SK-N-SH (cell line): Measurements from ENCODE around the gene FAM209B. TPM values are rescaled to one million over a fixed set of nuclear protein-coding genes. Genes with fewer than 3 reads are reported as not detected.

ENCODE experiments used
- CTCF ChIA-PET: fragments of 300-600, 350-600 bp; formaldehyde crosslinking; extraction: SDS; loops from one replicate; lab custom pipeline; 2021; lab: Yijun Ruan, JAX
- POLR2A ChIA-PET: fragments of 350-600 bp; sonication (Branson Sonifier 250); formaldehyde crosslinking; extraction: SDS; loops from one replicate; lab custom pipeline; 2020; ENCODE audit warnings: antibody characterized with exemption, inconsistent platforms; lab: Yijun Ruan, JAX
- DNase-seq: peaks from one replicate; pipeline ENCODE4 v3.0.0; 2012
- H2AFZ ChIP-seq: fragments of 200-600 bp; sonication (generic); 2 replicates; pipeline ENCODE4 v1.8.1; 2016; ENCODE audit warnings: antibody characterized with exemption, mild to moderate bottlenecking, low read depth
- H3F3A ChIP-seq: fragments of 200-600 bp; sonication (generic); replicated peaks from 2 replicates; pipeline ENCODE3; 2016; ENCODE audit warnings: antibody characterized with exemption, mild to moderate bottlenecking; ENCODE audit not compliant: insufficient read depth
- H3K27ac ChIP-seq, 2 experiments: fragments of 200-500 bp in 1 of 2; fragments of 200-600 bp in 1 of 2; sonication (Bioruptor generic) in 1 of 2; sonication (generic), shearing (Covaris generic) in 1 of 2; 2 replicates each; pipeline versions ENCODE4 v1.5.1 to v1.6.1; 2014 to 2016; ENCODE audit warnings: low read depth in 2 of 2, inconsistent platforms in 1 of 2, low read length in 1 of 2, mild to moderate bottlenecking in 1 of 2, mixed read lengths in 1 of 2
- H3K27me3 ChIP-seq: fragments of 200-600 bp; sonication (generic), shearing (Covaris generic); 2 replicates; pipeline ENCODE4 v1.6.1; 2016; ENCODE audit warnings: mixed run types; ENCODE audit not compliant: insufficient read depth
- H3K36me3 ChIP-seq, 2 experiments: fragments of 200-500 bp in 1 of 2; fragments of 200-600 bp in 1 of 2; sonication (Bioruptor generic) in 1 of 2; sonication (generic) in 1 of 2; replicated peaks in 1 of 2; 2 replicates each; pipeline versions ENCODE3 to v1.5.1; 2014 to 2016; ENCODE audit warnings: low read length in 1 of 2, mild to moderate bottlenecking in 1 of 2; ENCODE audit not compliant: insufficient read depth in 2 of 2, control insufficient read depth in 1 of 2
- H3K4me1 ChIP-seq, 2 experiments: fragments of 200-500 bp in 1 of 2; fragments of 200-600 bp in 1 of 2; sonication (Bioruptor generic) in 1 of 2; sonication (generic), shearing (Covaris generic) in 1 of 2; 2 replicates each; pipeline versions ENCODE4 v1.5.1 to v1.6.1; 2014 to 2016; ENCODE audit warnings: low read depth in 1 of 2, low read length in 1 of 2, mixed run types in 1 of 2; ENCODE audit not compliant: insufficient read depth in 2 of 2, control insufficient read depth in 1 of 2
- H3K4me2 ChIP-seq: fragments of 200-600 bp; sonication (generic), shearing (Covaris generic); 2 replicates; pipeline ENCODE4 v1.6.1; 2017; ENCODE audit warnings: mixed run types
- H3K4me3 ChIP-seq, 2 experiments: fragments of 200-500 bp in 1 of 2; fragments of 200-600 bp in 1 of 2; sonication (Bioruptor generic) in 1 of 2; sonication (generic), shearing (Covaris generic) in 1 of 2; 2 replicates each; pipeline versions ENCODE4 v1.5.1 to v1.8.1; 2014 to 2016; ENCODE audit warnings: low read depth in 2 of 2, inconsistent platforms in 1 of 2, low read length in 1 of 2, mild to moderate bottlenecking in 1 of 2, mixed read lengths in 1 of 2, moderate library complexity in 1 of 2
- H3K79me2 ChIP-seq: fragments of 200-600 bp; sonication (generic); 2 replicates; pipeline ENCODE4 v1.8.1; 2017; ENCODE audit warnings: mild to moderate bottlenecking; ENCODE audit not compliant: insufficient read depth
- H3K9ac ChIP-seq: fragments of 200-600 bp; sonication (generic); 2 replicates; pipeline ENCODE4 v1.6.1; 2017; ENCODE audit warnings: mixed run types
- H3K9me2 ChIP-seq: fragments of 200-600 bp; sonication (generic); 2 replicates; pipeline ENCODE4 v1.6.1; 2017; ENCODE audit warnings: mixed run types
- H3K9me3 ChIP-seq: fragments of 200-600 bp; sonication (generic); 2 replicates; pipeline ENCODE4 v1.6.1; 2017; ENCODE audit warnings: mixed run types, mild to moderate bottlenecking, moderate library complexity
- H4K20me1 ChIP-seq: fragments of 200-600 bp; sonication (generic); 2 replicates; pipeline ENCODE4 v1.6.1; 2017; ENCODE audit warnings: mild to moderate bottlenecking, mixed run types; ENCODE audit not compliant: insufficient read depth
- ELF1 ChIP-seq: IDR thresholded peaks from 2 replicates; pipeline ENCODE4 v1.4.0; 2012
- FOSL2 ChIP-seq: IDR thresholded peaks from 2 replicates; pipeline ENCODE4 v1.4.0; 2012; ENCODE audit warnings: low read depth, mild to moderate bottlenecking, moderate library complexity, borderline replicate concordance
- GABPA ChIP-seq: IDR thresholded peaks from 2 replicates; pipeline ENCODE4 v1.4.0; 2012; ENCODE audit warnings: low read depth, mild to moderate bottlenecking
- MEF2A ChIP-seq: IDR thresholded peaks from 2 replicates; pipeline ENCODE4 v1.4.0; 2012; ENCODE audit warnings: low read depth, borderline replicate concordance
- NRF1 ChIP-seq: IDR thresholded peaks from 2 replicates; pipeline ENCODE4 v1.6.1; 2012; ENCODE audit warnings: low read depth, mild to moderate bottlenecking, low read length
- POLR2AphosphoS5 ChIP-seq: IDR thresholded peaks from 2 replicates; pipeline ENCODE4 v1.6.1; 2012; ENCODE audit warnings: low read depth, low read length
- RAD21 ChIP-seq: IDR thresholded peaks from 2 replicates; pipeline ENCODE4 v1.6.1; 2012; ENCODE audit warnings: mild to moderate bottlenecking, low read length
- RFX5 ChIP-seq: IDR thresholded peaks from 2 replicates; pipeline ENCODE4 v1.6.1; 2012; ENCODE audit warnings: mild to moderate bottlenecking, improper control_type of control experiment, low read length
- WGBS: methylation state at CpG from one replicate; pipeline ENCODE4 v1.1.6; 2017; ENCODE audit warnings: low lambda C conversion rate; 5-methylcytosine and 5-hydroxymethylcytosine counted together
- polyA plus RNA-seq, 3 experiments: library from polyadenylated mRNA; depleted of rRNA; stranded (reverse); fragments of >200 nt; gene quantifications; 2 replicates each; pipeline ENCODE4 v1.2.3, GENCODE V29; 2012

The FAM209B gene
- polyA plus RNA-seq, 1 of the 3 experiments (the other 2 are of a cell fraction): not detected

DNA sequence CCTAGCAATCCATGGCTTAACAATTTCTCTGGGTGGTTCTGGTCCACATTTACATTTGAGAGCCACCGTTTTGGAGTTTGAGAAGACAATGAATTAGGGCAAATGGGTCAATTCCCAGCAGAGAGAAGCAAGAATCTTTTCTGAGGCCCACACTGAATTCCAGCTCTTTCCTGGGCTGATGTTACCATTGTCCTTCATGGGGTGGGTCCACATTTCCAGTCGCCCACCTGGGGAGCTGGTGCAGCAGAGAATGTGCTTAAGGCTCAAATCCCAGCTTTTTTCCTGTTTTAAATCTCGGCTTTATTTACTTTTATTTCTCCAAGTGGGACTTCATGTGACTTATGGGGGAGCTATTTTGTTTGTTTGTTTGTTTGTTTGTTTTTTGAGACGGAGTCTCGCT lies 51.9 kb downstream of the FAM209B start:
- DNase-seq: no peak
- no peaks in the 10 kb centered on the region for H3K79me2 ChIP-seq
- WGBS: 46% methylated on average over 5 of the region's 5 CpGs
- H3K27me3 ChIP-seq: peaks cover 40% of the 10 kb centered on the region; the same call in 1 of the 2 replicates
- no peak overlapping the region for H3K9ac ChIP-seq
- no peak overlapping the region for H3K4me2 ChIP-seq
- H3K9me2 ChIP-seq: no peaks in the 10 kb centered on the region
- H2AFZ ChIP-seq: no peak overlapping the region
- H3K9me3 ChIP-seq: no peaks in the 10 kb centered on the region
- H3K36me3 ChIP-seq: no peaks in the 10 kb centered on the region
- H3K4me3 ChIP-seq: no peak overlapping the region
- ChIA-PET CTCF (no interaction called here), POLR2A (no interaction called here)
- no peak for TF ChIP-seq NRF1
- TF ChIP-seq GABPA: no peak
- TF ChIP-seq FOSL2: no peak
- no peak for TF ChIP-seq RAD21
- no peak for TF ChIP-seq ELF1
- TF ChIP-seq RFX5: no peak
- no peak for TF ChIP-seq POLR2AphosphoS5
- no peak for TF ChIP-seq MEF2A
- no peaks in the 10 kb centered on the region for H3F3A ChIP-seq
- no peak overlapping the region for H3K27ac ChIP-seq
- no peaks in the 10 kb centered on the region for H4K20me1 ChIP-seq
- no peaks in the 10 kb centered on the region for H3K4me1 ChIP-seq

Other genes starting within 250 kb of the FAM209B start
- gene FAM210B, start 174.3 kb upstream of the FAM209B start, polyA plus RNA-seq (2012; rRNA removed): 34.6 and 44.1 TPM in 2 replicates
- 24.6 and 27.6 TPM in 2 replicates for gene AURKA, start 141.0 kb upstream of the FAM209B start, polyA plus RNA-seq (2012; rRNA removed)
- gene CSTF1, start 140.6 kb upstream of the FAM209B start, polyA plus RNA-seq (2012; rRNA removed): 23.4 and 31.2 TPM in 2 replicates
- 0.02 TPM in 1 of 2 replicates, not detected in the other for gene CASS4, start 121.0 kb upstream of the FAM209B start, polyA plus RNA-seq (2012; rRNA removed)
- 78.2 and 82.8 TPM in 2 replicates for gene RTF2, start 64.6 kb upstream of the FAM209B start, polyA plus RNA-seq (2012; rRNA removed)
- gene FAM209A, start 8.5 kb upstream of the FAM209B start, polyA plus RNA-seq (2012; rRNA removed): not detected in 2 replicates
- gene TFAP2C, start 96.1 kb downstream of the FAM209B start, polyA plus RNA-seq (2012; rRNA removed): not detected in 2 replicates